ENCODE results near the gene CYFIP2.

DNA sequence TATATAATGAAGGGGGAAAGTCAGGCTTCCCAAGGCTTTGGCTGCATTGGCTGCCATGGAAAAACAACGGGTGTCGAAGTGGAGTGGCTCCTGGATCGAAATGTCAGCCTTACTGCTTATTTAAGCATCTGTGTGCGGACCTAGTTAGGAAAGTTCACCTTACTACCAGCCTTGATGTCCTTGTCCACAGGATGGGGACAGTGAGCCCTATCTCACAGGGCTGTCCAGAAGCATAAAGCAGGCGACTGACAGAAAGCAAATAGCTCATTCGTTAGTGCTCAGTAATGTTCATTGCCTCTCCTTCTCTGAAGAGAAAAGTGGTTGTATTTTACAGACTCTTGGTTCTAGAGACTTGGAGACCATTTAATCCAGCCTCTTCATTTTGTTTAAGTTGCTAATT lies 112.6 kb downstream of the CYFIP2 start:
- no peak for TF ChIP-seq POLR2A (IDR thresholded peaks at IDR 0.05)
- TF ChIP-seq CTCF (IDR thresholded peaks at IDR 0.05): no peak

All from Peyer's patch (tissue), 4 donors.